CD14-positive monocyte (primary cell): ENCODE measurements around the gene VAX1. TPM values are rescaled to one million over a fixed set of nuclear protein-coding genes. Genes with fewer than 3 reads are reported as not detected.
A peak's percentile ranks its signal among the peaks of the same experiment; 100 is the strongest.

Experiments
- DNase-seq, 3 donors: peaks; one replicate each; pipeline ENCODE4 v3.0.0-alpha.2; 2011 to 2022
- H2AFZ ChIP-seq: 2 replicates; pipeline ENCODE4 v1.6.0; 2012; ENCODE audit warnings: mild to moderate bottlenecking, low read depth, low read length, inconsistent platforms; ENCODE audit not compliant: insufficient read depth, poor library complexity, severe bottlenecking
- H3K27ac ChIP-seq, 2 donors: 1 replicate in 1 of 2; 2 replicates in 1 of 2; pipeline ENCODE4 v1.5.1; 2012 to 2013; ENCODE audit warnings: low read length in 2 of 2, control low read depth in 1 of 2, inconsistent platforms in 1 of 2, low read depth in 1 of 2, mild to moderate bottlenecking in 1 of 2
- H3K27me3 ChIP-seq, 2 donors: one replicate each; pipeline versions ENCODE4 v1.6.0 to v1.6.1; 2011 to 2013; ENCODE audit warnings: low read length in 2 of 2; ENCODE audit not compliant: control insufficient read depth in 2 of 2, insufficient read depth in 2 of 2
- H3K36me3 ChIP-seq, 2 donors: replicated peaks in 1 of 2; 1 replicate in 1 of 2; 2 replicates in 1 of 2; pipeline versions ENCODE4 v1.5.1 to v1.6.1; 2012 to 2013; ENCODE audit warnings: low read length in 2 of 2, control low read depth in 1 of 2, inconsistent platforms in 1 of 2, mild to moderate bottlenecking in 1 of 2; ENCODE audit not compliant: insufficient read depth in 2 of 2, control insufficient read depth in 1 of 2
- H3K4me1 ChIP-seq, 2 donors: 1 replicate in 1 of 2; 2 replicates in 1 of 2; pipeline versions ENCODE4 v1.5.1 to v1.6.1; 2012 to 2013; ENCODE audit warnings: low read length in 2 of 2, control low read depth in 1 of 2, inconsistent platforms in 1 of 2, mild to moderate bottlenecking in 1 of 2, moderate library complexity in 1 of 2; ENCODE audit not compliant: insufficient read depth in 2 of 2, control insufficient read depth in 1 of 2
- H3K4me2 ChIP-seq: replicated peaks from 2 replicates; pipeline ENCODE3; 2012; ENCODE audit warnings: low read length, moderate library complexity, mild to moderate bottlenecking; ENCODE audit not compliant: poor library complexity, severe bottlenecking; ENCODE audit errors: extremely low read depth
- H3K4me3 ChIP-seq, 3 experiments: fragments of 200-600 bp in 1 of 3; sonication (generic) in 1 of 3; replicated peaks in 1 of 3; 1 replicate in 2 of 3; 2 replicates in 1 of 3; pipeline ENCODE4 v1.5.1; 2011 to 2013; ENCODE audit warnings: low read length in 3 of 3, mild to moderate bottlenecking in 3 of 3, control low read depth in 2 of 3, low read depth in 2 of 3, inconsistent platforms in 1 of 3, moderate library complexity in 1 of 3
- H3K79me2 ChIP-seq: 2 replicates; pipeline ENCODE4 v1.6.0; 2012; ENCODE audit warnings: mild to moderate bottlenecking, control low read depth, inconsistent platforms, low read length, moderate library complexity; ENCODE audit not compliant: insufficient read depth
- H3K9ac ChIP-seq: 2 replicates; pipeline ENCODE4 v1.6.0; 2017; ENCODE audit warnings: low read length, mild to moderate bottlenecking; ENCODE audit not compliant: insufficient read depth, poor library complexity, severe bottlenecking
- H3K9me3 ChIP-seq, 2 donors: replicated peaks in 1 of 2; 1 replicate in 1 of 2; 2 replicates in 1 of 2; pipeline versions ENCODE4 v1.5.1 to v1.6.1; 2012 to 2013; ENCODE audit warnings: low read length in 2 of 2, control low read depth in 1 of 2; ENCODE audit not compliant: control insufficient read depth in 1 of 2, insufficient read depth in 1 of 2
- H4K20me1 ChIP-seq: 2 replicates; pipeline ENCODE4 v1.6.0; 2012; ENCODE audit warnings: mild to moderate bottlenecking, low read length, control low read depth, moderate library complexity; ENCODE audit not compliant: insufficient read depth
- H3K27ac Mint-ChIP-seq, 7 donors: one replicate each; pipeline ENCODE4 v1.8.0; 2020; ENCODE audit warnings: mild to moderate bottlenecking in 7 of 7, mixed read lengths in 7 of 7, moderate library complexity in 6 of 7, inconsistent platforms in 2 of 7
- H3K27me3 Mint-ChIP-seq, 3 donors: one replicate each; pipeline ENCODE4 v1.8.0; 2021 to 2022; ENCODE audit warnings: low read depth in 3 of 3, mild to moderate bottlenecking in 3 of 3, mixed read lengths in 3 of 3, moderate library complexity in 3 of 3, inconsistent platforms in 1 of 3
- H3K36me3 Mint-ChIP-seq, 2 donors: one replicate each; pipeline ENCODE4 v1.8.0; 2020; ENCODE audit warnings: mixed read lengths in 2 of 2, inconsistent platforms in 1 of 2, mild to moderate bottlenecking in 1 of 2
- H3K4me1 Mint-ChIP-seq: one replicate; pipeline ENCODE4 v1.8.0; 2020; ENCODE audit warnings: mild to moderate bottlenecking, mixed read lengths
- H3K4me3 Mint-ChIP-seq, 2 donors: one replicate each; pipeline ENCODE4 v1.8.0; 2020; ENCODE audit warnings: mild to moderate bottlenecking in 2 of 2, mixed read lengths in 2 of 2, moderate library complexity in 1 of 2
- H3K9me3 Mint-ChIP-seq, 7 donors: one replicate each; pipeline ENCODE4 v1.8.0; 2020 to 2022; ENCODE audit warnings: mixed read lengths in 7 of 7, mild to moderate bottlenecking in 6 of 7, moderate library complexity in 6 of 7, inconsistent platforms in 2 of 7
- WGBS: methylation state at CpG from one replicate; pipeline ENCODE4 v1.1.5; 2013; ENCODE audit warnings: missing lambda C conversion rate; ENCODE audit not compliant: insufficient coverage; 5-methylcytosine and 5-hydroxymethylcytosine counted together
- intact Hi-C, 2 donors: fragments of 100-400 bp; cut with micrococcal nuclease; formaldehyde crosslinking; loops; one replicate each; pipeline versions ENCODE4 v1.15.0 to v1.15.1; 2023
- polyA plus RNA-seq, 3 donors: library from polyadenylated mRNA; depleted of rRNA in 1 of 3; unstranded in 2 of 3; stranded (reverse) in 1 of 3; fragments of 300-500 nt in 2 of 3; fragments of >200 nt in 1 of 3; fragmentation: Illumina TruSeq in 2 of 3; gene quantifications; 1 replicate in 2 of 3; 2 replicates in 1 of 3; pipeline ENCODE4 v1.2.3, GENCODE V29; 2012 to 2021
- TF ChIP-seq, protein P1 (sequence below): fragments of 200-600 bp; IDR thresholded peaks from one replicate; pipeline ENCODE4 v1.8.0; 2022; ENCODE audit warnings: antibody characterized with exemption, mild to moderate bottlenecking

The VAX1 gene
- polyA plus RNA-seq, 3 donors: not detected

DNA sequence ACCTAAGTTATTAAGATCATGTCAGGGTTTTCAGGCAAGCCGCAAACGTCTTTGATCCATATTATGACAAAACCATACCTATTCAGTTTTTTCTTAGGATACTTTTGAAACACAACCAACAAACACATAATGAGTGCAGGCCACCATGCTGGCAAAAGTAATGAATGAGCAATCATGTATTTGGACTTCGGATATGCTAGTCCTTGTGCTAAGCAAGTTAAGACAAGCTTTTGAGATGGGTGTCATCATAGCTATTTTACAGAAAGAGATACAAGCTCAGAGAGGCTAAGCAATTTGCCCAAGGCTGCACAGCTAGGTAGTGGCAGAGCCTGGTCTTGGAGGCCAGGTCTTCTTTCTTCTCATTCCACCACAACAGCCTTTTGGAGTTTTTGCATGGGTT, 46.8 kb upstream of the VAX1 start:
- Mint-ChIP-seq H3K4me3 (peak overlapping the region in 1 of 2 donors; percentile 21), H3K27me3 (peaks cover 5 to 29% (median 12%) of the 10 kb centered on the region in 3 donors), H3K9me3 (peaks cover 0 to 7% (median 4%) of the 10 kb centered on the region in 7 donors), H3K4me1 (peaks cover 5% of the 10 kb centered on the region), H3K27ac (no peak overlapping the region), H3K36me3 (no peaks in the 10 kb centered on the region)
- Histone ChIP-seq H3K4me3 (no peak overlapping the region), H4K20me1 (no peaks in the 10 kb centered on the region), H3K27ac (no peak overlapping the region), H3K4me1 (no peaks in the 10 kb centered on the region), H3K79me2 (no peaks in the 10 kb centered on the region), H3K36me3 (no peaks in the 10 kb centered on the region), H3K27me3 (peaks cover 0 to 6% of the 10 kb centered on the region in 2 donors), H3K9me3 (peaks cover 0 to 6% of the 10 kb centered on the region in 2 donors), H2AFZ (no peak overlapping the region), H3K4me2 (no peak overlapping the region), H3K9ac (no peak overlapping the region)
- TF ChIP-seq, protein P1, sequence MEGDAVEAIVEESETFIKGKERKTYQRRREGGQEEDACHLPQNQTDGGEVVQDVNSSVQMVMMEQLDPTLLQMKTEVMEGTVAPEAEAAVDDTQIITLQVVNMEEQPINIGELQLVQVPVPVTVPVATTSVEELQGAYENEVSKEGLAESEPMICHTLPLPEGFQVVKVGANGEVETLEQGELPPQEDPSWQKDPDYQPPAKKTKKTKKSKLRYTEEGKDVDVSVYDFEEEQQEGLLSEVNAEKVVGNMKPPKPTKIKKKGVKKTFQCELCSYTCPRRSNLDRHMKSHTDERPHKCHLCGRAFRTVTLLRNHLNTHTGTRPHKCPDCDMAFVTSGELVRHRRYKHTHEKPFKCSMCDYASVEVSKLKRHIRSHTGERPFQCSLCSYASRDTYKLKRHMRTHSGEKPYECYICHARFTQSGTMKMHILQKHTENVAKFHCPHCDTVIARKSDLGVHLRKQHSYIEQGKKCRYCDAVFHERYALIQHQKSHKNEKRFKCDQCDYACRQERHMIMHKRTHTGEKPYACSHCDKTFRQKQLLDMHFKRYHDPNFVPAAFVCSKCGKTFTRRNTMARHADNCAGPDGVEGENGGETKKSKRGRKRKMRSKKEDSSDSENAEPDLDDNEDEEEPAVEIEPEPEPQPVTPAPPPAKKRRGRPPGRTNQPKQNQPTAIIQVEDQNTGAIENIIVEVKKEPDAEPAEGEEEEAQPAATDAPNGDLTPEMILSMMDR: no peak
- no peak for DNase-seq
- 88% methylated on average over 1 of the region's 3 CpGs for WGBS
- intact Hi-C loops: no loop called here

DNA sequence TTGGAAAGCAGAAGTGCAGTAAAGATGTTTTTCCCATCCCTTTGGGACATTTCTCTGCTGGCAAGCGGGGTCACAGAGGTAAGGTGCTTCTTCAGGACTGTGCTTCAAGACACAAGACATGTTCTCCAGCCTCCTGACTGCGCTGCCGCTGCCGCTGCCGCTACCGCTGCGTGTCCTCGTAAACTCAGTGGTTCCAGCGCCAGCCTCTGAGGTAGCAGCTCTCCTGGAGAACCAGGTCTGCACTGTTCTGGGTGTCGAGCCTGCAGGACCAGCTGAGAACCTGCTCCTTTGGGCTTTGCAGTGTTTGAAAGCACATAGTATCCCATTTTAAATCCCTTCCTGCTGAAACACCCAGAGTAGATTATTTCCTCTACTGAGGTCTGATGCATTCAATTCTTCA, 46.2 kb upstream of the VAX1 start:
- Histone ChIP-seq H3K4me3 (no peak overlapping the region), H4K20me1 (no peaks in the 10 kb centered on the region), H3K4me1 (no peaks in the 10 kb centered on the region), H3K27ac (no peak overlapping the region), H2AFZ (no peak overlapping the region), H3K79me2 (no peaks in the 10 kb centered on the region), H3K9ac (no peak overlapping the region), H3K4me2 (no peak overlapping the region), H3K27me3 (peaks cover 0 to 6% of the 10 kb centered on the region in 2 donors), H3K36me3 (no peaks in the 10 kb centered on the region), H3K9me3 (peaks cover 0 to 2% of the 10 kb centered on the region in 2 donors)
- peaks cover 0 to 3% (median under 1%) of the 10 kb centered on the region in 7 donors for H3K9me3 Mint-ChIP-seq
- H3K27ac Mint-ChIP-seq: no peak overlapping the region
- DNase-seq: no peak
- no peaks in the 10 kb centered on the region for H3K36me3 Mint-ChIP-seq
- TF ChIP-seq, protein P1: no peak
- H3K4me3 Mint-ChIP-seq: no peak overlapping the region
- 96% methylated on average over 10 of the region's 10 CpGs for WGBS
- intact Hi-C loops: no loop called here
- H3K27me3 Mint-ChIP-seq: peaks cover 10 to 34% (median 16%) of the 10 kb centered on the region in 3 donors
- peaks cover 5% of the 10 kb centered on the region for H3K4me1 Mint-ChIP-seq
